CD4-positive, alpha-beta T cell treated with Interleukin-6 for 4 hours (primary cell): ENCODE data around the gene SHOX.
"Not testable (repeated sequence)": the region's sequence is repeated elsewhere in the genome, so short reads cannot be mapped to it uniquely, and the experiment has no call there.

Experiments
- DNase-seq: peaks from one replicate; pipeline ENCODE4 v3.0.0-alpha.2; 2020; ENCODE audit warnings: mixed read lengths

The SHOX gene

DNA sequence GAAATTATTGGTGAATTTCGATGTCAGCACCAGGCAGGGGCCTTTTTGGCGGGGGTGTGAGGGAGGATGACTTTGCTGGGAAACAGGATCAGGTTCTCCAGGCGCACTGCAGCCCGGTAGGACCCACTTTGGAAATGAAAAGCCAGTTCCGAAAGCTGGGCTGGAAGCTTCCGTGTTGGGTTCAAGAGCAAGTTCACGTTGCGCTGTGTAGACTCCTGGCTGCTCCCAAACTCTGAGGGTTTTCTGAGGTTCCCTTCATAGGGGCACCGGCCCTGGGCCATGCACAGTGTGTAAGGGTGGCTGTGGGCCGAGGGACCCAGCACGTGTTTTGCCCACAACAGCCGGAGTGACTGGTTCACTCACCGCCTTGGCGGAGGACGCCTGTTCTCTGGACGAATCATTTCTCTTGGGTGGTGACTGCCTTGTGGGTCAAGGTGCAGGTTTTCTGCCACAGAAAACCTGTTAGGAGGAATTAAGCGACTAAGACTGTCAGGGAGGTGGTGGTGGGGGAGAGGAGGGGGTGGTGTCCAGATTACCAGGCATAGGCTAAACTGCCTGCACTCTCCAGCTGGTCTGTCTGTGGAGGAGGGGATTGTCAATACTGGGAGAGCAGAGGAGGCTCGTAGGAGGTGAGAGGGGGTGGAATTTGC lies 8.0 kb downstream of the SHOX start:
- DNase-seq = no peak

GRCh38 chrX:639151-639550 lies 8.6 kb downstream of the SHOX start:
- no peak for DNase-seq

DNA sequence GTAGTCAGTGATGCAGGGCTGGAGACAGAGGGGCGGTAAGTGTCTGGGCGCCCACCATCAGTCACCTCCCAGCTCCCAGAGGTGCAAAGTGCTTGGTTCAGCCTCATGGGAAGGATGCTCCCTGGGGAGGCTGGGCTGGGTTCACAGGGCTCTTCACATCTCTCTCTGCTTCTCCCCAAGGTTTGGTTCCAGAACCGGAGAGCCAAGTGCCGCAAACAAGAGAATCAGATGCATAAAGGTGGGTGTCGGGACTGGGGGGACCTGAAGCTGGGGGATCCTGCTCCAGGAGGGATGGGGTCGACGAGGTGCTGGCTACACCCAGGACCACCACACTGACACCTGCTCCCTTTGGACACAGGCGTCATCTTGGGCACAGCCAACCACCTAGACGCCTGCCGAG lies 10.1 kb downstream of the SHOX start:
- DNase-seq = no peak

DNA sequence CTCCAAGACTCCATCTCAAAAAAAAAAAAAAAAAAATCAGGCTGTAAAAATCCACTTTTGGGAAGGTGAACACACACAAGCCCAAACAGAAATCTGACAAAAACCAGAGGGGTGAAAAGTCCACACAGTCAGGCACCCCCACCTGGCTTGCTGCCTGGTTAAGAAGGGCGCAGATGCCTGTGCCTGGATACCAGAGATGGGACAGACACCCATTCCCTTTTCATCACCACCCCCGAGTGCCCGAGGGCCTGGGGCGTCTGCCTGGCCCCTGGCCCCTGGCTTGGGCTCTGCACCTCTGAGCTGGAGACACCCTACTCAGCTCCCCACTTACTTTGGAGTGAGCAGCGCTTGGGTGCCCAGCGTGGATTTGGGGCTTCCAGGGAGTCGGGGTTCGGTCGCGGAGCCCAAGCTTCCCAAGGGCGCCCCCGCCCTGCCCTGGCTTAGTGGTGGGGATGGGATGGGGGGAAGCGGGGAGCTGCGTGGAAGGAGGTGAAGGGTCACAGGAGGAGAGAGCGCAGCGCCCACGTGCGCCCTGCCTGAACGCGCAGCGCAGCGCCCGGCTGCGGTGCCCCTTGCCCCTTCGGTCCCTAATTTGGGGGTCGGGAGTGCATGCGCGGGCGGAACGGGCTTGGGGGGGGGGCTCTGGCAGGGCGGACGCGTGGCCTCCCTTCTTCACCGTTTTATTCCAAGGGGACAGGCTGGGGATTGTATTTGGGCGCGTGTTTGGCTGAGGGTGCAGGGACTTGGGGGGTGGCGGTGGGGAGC lies 11.3 kb downstream of the SHOX start:
- no peak for DNase-seq

DNA sequence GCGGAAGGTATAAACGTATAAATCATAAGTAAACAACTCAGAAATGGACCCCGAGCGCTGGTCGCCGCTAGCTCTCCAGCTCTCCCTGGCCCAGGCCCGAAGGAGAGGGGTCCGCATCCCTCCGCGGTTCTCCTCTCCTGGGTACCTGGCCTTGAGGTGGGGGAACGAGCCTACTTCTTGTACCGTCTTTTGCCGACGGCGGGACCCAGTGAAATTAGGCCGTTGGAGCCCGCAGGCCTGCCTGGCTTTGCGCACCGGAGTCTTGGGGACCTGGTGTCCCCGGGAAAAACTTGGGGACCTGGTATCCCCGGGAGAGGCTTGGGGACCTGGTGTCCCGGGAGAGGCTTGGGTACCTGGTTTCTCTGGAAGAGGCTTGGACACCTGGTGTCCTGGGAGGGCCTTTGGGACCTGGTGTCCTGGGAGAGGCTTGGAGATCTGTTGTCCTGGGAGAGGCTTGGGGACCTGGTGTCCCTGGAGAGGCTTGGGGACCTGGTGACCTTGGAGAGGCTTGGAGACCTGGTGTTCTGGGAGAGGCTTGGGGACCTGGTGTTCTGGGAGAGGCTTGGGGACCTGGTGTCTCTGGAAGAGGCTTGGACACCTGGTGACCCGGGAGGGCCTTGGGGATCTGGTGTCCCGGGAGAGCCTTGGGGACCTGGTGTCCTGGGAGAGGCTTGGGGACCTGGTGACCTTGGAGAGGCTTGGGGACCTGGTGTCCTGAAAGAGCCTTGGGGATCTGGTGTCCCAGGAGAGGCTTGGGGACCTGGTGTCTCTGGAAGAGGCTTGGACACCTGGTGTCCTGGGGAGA lies 12.0 kb downstream of the SHOX start:
- DNase-seq = no peak

DNA sequence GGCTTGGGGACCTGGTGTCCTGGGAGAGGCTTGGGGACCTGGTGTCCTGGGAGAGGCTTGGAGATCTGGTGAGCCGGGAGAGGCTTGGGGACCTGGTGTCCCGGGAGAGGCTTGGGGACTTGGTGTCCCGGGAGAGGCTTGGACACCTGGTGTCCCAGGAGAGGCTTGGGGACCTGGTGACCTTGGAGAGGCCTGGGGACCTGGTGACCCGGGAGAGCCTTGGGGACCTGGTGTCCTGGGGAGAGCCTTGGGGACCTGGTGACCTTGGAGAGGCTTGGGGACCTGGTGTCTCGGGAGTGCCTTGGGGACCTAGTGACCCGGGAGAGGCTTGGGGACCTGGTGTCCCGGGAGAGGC lies 12.6 kb downstream of the SHOX start:
- DNase-seq = no peak

DNA sequence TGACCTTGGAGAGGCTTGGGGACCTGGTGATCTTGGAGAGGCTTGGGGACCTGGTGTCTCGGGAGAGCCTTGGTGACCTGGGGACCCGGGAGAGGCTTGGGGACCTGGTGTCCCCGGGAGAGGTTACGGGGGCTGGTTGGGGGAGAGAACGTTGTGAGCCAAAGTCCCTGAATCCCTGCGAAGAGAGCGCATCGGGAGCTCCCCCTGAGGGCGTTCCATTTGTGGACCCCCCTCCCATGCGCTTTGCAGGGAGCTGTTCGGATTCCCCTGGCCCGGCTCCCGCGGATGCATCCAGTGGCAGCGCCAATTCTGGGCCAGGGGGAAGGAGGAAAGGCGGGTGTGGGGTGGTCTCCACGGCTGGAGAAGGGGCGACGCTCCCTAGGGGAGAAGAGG lies 13.3 kb downstream of the SHOX start:
- DNase-seq = no peak

DNA sequence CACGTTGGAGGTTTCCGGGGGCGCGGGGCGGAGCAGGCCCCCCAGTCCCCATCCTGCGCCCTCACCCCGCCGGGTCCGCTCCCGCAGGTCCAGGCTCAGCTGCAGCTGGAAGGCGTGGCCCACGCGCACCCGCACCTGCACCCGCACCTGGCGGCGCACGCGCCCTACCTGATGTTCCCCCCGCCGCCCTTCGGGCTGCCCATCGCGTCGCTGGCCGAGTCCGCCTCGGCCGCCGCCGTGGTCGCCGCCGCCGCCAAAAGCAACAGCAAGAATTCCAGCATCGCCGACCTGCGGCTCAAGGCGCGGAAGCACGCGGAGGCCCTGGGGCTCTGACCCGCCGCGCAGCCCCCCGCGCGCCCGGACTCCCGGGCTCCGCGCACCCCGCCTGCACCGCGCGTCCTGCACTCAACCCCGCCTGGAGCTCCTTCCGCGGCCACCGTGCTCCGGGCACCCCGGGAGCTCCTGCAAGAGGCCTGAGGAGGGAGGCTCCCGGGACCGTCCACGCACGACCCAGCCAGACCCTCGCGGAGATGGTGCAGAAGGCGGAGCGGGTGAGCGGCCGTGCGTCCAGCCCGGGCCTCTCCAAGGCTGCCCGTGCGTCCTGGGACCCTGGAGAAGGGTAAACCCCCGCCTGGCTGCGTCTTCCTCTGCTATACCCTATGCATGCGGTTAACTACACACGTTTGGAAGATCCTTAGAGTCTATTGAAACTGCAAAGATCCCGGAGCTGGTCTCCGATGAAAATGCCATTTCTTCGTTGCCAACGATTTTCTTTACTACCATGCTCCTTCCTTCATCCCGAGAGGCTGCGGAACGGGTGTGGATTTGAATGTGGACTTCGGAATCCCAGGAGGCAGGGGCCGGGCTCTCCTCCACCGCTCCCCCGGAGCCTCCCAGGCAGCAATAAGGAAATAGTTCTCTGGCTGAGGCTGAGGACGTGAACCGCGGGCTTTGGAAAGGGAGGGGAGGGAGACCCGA lies 14.0 kb downstream of the SHOX start:
- no peak for DNase-seq

DNA sequence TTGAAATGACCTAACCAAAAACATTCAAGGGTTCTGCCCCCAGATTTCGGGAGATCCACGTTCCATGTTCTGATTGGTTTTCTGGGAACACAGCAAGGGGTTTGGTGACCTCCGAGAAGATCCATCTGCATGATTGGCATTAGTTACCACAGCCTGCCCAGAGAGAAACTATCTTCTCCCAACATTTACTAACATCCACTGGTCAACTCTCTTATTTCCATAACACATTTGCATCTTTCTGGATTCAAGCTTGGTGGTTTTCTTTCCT lies 15.6 kb downstream of the SHOX start:
- DNase-seq = no peak

- DNase-seq = no peak
Measured at GRCh38 chrX:646796-647195, 16.2 kb downstream of the SHOX start.

DNA sequence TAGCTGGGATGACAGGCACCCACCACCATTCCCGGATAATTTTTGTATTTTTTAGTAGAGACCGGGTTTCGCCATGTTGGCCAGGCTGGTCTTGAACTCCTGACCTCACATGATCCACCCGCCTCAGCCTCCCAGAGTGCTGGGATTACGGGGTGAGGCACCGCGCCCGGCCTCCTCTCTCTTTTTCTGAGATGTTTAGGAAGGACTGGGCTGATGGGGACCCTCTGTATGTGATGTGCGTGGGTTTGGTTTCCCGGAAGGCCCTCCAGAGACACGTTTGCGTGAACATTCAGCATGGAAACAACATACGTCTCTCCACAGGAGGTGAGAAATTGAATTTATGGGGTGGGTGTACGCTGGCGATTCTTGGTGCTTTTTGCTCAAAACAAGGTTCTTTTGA lies 18.6 kb downstream of the SHOX start:
- no peak for DNase-seq

GRCh38 chrX:650324-650723 lies 19.7 kb downstream of the SHOX start:
- no peak for DNase-seq

GRCh38 chrX:650811-651210 lies 20.2 kb downstream of the SHOX start:
- DNase-seq = no peak

DNA sequence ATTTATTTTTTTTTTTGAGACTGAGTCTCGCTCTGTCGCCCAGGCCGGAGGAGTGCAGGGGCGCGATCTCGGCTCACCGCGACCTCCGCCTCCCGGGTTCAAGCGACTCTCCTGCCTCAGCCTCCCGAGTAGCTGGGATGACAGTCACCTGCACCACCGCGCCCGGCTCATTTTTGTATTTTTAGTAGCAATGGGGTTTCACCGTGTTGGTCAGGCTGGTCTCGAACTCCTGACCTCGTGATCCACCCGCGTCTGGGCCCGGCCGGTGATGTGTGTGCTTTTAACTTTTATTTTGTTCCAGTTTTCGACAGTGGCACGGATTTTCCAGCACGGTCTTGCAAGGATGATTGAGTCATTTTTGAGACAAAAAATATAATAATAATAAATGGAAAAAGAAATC lies 21.3 kb downstream of the SHOX start:
- DNase-seq = not testable (repeated sequence)

DNA sequence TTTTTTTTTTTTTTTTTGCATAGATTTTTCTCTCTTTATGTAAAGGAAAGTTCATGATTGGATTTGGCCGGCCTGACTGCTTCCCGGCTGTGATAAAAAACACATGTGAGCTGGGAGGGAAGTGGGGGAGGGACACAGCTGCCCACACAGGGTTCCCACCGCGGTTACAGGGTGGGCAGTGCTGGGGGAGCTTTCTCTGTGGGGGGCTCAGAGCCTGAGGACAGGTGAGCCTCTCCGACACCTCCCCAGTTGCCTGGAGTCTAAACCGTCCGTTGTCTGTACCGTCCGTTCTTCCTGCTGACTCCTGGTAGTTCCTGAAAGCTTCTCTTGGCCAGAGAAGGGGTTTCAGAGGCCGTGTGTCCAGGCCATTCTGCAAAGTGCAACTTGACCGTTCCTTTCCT lies 21.8 kb downstream of the SHOX start:
- no peak for DNase-seq

GRCh38 chrX:653306-653705 lies 22.7 kb downstream of the SHOX start:
- DNase-seq = no peak

- DNase-seq = no peak
Measured at GRCh38 chrX:661154-661553, 30.6 kb downstream of the SHOX start.

DNA sequence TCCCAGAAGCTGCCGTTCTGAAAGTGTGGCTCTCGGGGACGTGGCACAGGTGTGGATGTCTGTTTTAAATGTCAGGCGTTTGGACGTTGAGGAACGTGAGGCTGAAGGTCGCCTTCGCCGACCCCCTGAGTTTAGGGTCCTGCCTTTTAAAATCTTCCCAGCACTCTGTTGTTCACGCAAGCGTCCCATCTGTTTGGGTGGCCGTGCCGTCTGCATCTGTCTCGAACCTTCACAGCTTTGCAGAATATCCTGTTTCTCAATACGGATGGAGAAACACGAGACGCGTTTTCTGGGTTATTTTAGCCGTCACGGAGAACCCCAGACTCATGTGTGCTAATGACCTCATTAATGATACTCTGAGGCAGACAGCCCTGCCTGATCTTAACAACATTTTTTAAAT lies 31.5 kb downstream of the SHOX start:
- no peak for DNase-seq

DNA sequence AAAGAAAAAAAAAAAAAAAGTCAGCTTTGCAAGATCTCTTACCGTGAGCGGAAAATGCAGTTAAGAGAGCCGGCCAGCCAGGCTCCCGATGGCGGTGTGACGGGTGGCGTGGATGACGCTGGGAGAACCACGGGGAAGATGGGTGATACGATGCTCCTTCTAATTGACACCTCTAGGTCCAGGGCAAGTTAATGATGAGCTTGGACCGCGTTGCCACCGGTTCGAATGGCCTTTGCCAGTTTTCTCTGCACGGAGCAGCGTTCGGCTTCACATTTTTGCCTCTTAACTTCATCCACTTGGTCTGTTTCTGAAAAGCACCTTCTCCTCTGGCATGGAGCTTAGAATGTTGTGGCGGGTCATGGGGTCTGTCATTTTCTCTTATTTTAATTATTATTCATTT lies 33.2 kb downstream of the SHOX start:
- no peak for DNase-seq

DNA sequence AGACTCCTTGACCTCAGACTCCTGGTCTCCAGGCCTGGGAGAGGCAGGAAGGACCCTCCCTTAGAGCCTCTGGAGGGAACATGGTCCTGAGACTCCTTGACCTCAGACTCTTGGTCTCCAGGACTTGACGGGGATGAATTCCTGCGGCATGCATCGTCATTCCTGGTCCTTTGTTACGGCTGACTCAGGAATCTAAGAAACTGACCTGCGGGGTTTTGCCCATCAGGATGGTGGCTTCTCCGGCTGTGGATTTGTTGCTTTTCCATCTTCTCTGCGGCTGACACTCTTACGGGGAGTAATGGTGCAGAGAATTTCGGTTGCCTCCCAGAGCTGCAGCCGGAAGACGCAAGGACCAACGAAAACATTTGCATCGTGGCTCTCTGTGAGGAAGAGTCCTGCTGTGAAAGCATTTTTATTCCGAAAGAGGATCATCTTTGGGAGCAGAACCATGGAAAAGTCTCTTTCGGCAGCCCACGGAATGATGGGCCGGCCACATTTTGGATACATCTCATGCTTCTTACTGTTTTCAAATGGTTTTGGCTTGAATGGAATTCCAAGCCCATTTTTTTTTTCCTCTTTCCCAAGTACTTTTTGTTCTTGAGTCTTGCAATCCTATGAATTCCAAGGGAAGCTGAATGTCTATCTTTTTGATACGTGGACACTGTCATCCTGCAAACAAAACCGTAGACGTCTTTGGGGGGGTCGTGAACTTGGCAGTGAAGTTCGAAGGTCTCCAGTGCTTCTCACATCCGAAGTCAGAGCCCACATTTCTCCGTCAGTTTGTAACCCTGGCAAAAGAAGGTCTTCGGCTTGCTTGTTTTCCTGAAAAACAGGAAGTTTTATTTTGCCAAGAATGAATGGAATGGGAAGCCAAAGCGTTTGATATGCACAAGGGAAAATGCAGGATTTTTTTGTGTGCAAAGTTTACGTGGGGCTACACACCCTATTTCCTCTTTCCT lies 36.5 kb downstream of the SHOX start:
- no peak for DNase-seq

GRCh38 chrX:670645-671044 lies 40.1 kb downstream of the SHOX start:
- DNase-seq = no peak

DNA sequence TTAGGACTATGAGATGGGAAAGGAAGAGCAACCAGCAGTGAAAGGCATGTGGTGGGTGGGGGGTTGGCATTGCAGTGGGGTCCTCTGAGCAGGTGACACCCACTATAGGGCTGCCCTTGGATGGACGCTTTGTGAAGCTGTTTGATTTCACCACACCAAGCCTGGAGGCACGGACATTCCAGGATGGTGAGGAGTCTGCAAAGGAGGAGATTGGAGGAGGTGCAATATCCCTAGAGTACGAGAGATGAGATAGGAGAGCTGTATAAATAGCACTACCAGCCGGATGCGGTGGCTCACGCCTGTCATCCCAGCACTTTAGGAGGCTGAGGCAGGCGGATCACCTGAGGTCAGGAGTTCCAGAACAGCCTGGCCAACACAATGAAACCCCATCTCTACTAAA lies 42.3 kb downstream of the SHOX start:
- no peak for DNase-seq
